Dedifferentiated amniotic fluid mesenchymal stem cell (primary cell): ENCODE data around the gene NPEPL1.

Source experiments
- DNase-seq: peaks from one replicate; pipeline ENCODE4 v3.0.0-alpha.2; 2016; ENCODE audit errors: extremely low spot score

Gene NPEPL1

GRCh38 chr20:58682656-58683531 lies 9.7 kb upstream of the NPEPL1 start:
- DNase-seq = no peak

- DNase-seq = no peak
Observed at GRCh38 chr20:58684291-58684690, 8.3 kb upstream of the NPEPL1 start.

- DNase-seq = no peak
Observed at GRCh38 chr20:58685988-58686387, 6.6 kb upstream of the NPEPL1 start.

GRCh38 chr20:58688414-58688813 lies 4.2 kb upstream of the NPEPL1 start:
- no peak for DNase-seq

GRCh38 chr20:58688840-58689239 lies 3.8 kb upstream of the NPEPL1 start:
- no peak for DNase-seq

GRCh38 chr20:58690396-58691135 lies 2.0 kb upstream of the NPEPL1 start:
- no peak for DNase-seq

GRCh38 chr20:58691773-58692578 lies 624 bp upstream of the NPEPL1 start:
- DNase-seq = no peak

GRCh38 chr20:58693226-58694006 lies 816 bp downstream of the NPEPL1 start:
- DNase-seq = no peak

- DNase-seq = no peak
Observed at GRCh38 chr20:58694241-58695083, 1.9 kb downstream of the NPEPL1 start.

- no peak for DNase-seq
Observed at GRCh38 chr20:58695084-58695722, 2.6 kb downstream of the NPEPL1 start.

- no peak for DNase-seq
Observed at GRCh38 chr20:58695895-58696375, 3.3 kb downstream of the NPEPL1 start.

GRCh38 chr20:58696411-58696961 lies 3.9 kb downstream of the NPEPL1 start:
- no peak for DNase-seq

GRCh38 chr20:58697201-58697866 lies 4.7 kb downstream of the NPEPL1 start:
- no peak for DNase-seq

GRCh38 chr20:58697867-58698703 lies 5.5 kb downstream of the NPEPL1 start:
- no peak for DNase-seq

- no peak for DNase-seq
Observed at GRCh38 chr20:58698741-58699622, 6.4 kb downstream of the NPEPL1 start.

GRCh38 chr20:58699623-58700107 lies 7.1 kb downstream of the NPEPL1 start:
- DNase-seq = no peak
